H1 (cell line): ENCODE data around the gene TMEM117. TPM values are rescaled to one million over a fixed set of nuclear protein-coding genes. Genes with fewer than 3 reads are reported as not detected.

Experiments
- CTCF ChIA-PET: fragments of 300-600 bp; sonication (Branson Sonifier 250); formaldehyde crosslinking; loops from one replicate; lab custom pipeline; 2021; ENCODE audit not compliant: partially characterized antibody; lab: Charles Lee
- POLR2A ChIA-PET: fragments of 300-600 bp; sonication (Branson Sonifier 250); formaldehyde crosslinking; loops from one replicate; lab custom pipeline; 2021; ENCODE audit warnings: inconsistent platforms; ENCODE audit not compliant: partially characterized antibody; lab: Charles Lee
- DNase-seq, 2 experiments: peaks; one replicate each; pipeline versions ENCODE4 v3.0.0 to v3.0.0-alpha.2; 2010 to 2022; ENCODE audit warnings: low spot score in 2 of 2, low read depth in 1 of 2, mixed read lengths in 1 of 2
- FAIRE-seq: peaks from 2 replicates; lab custom pipeline; 2011; peaks lifted over from hg19 to GRCh38; lab: Jason Lieb, UNC
- H2AFZ ChIP-seq: 2 replicates; pipeline ENCODE4 v1.8.1; 2012; ENCODE audit warnings: low read length, inconsistent platforms
- H2AK5ac ChIP-seq: 2 replicates; pipeline ENCODE4 v1.6.1; 2013; ENCODE audit warnings: low read depth, low read length
- H2BK120ac ChIP-seq: replicated peaks from 2 replicates; pipeline ENCODE3; 2013; ENCODE audit warnings: low read depth, low read length, inconsistent platforms
- H2BK12ac ChIP-seq: 2 replicates; pipeline ENCODE4 v1.6.1; 2013; ENCODE audit warnings: low read depth, low read length
- H2BK15ac ChIP-seq: 2 replicates; pipeline ENCODE4 v1.6.1; 2013; ENCODE audit warnings: low read length
- H2BK20ac ChIP-seq: 2 replicates; pipeline ENCODE4 v1.6.1; 2013; ENCODE audit warnings: low read length
- H2BK5ac ChIP-seq: 2 replicates; pipeline ENCODE4 v1.6.1; 2013; ENCODE audit warnings: low read depth, low read length
- H3K14ac ChIP-seq: 2 replicates; pipeline ENCODE4 v1.6.1; 2013; ENCODE audit warnings: inconsistent platforms; ENCODE audit not compliant: insufficient read length
- H3K18ac ChIP-seq: 2 replicates; pipeline ENCODE4 v1.6.1; 2013; ENCODE audit warnings: low read length; ENCODE audit errors: extremely low read depth
- H3K23ac ChIP-seq: 2 replicates; pipeline ENCODE4 v1.6.1; 2013; ENCODE audit warnings: inconsistent platforms; ENCODE audit not compliant: insufficient read length
- H3K23me2 ChIP-seq: 2 replicates; pipeline ENCODE4 v1.6.1; 2013; ENCODE audit warnings: low read depth, low read length
- H3K27ac ChIP-seq: 2 replicates; pipeline ENCODE4 v1.6.1; 2011; ENCODE audit warnings: low read depth, low read length, inconsistent platforms
- H3K27me3 ChIP-seq, 4 experiments: replicated peaks in 1 of 4; 1 replicate in 1 of 4; 2 replicates in 3 of 4; pipeline versions ENCODE4 v1.6.1 to v1.8.1; 2011 to 2013; ENCODE audit warnings: low read length in 3 of 4, mild to moderate bottlenecking in 3 of 4, inconsistent platforms in 2 of 4, mixed read lengths in 2 of 4, moderate library complexity in 1 of 4; ENCODE audit not compliant: control insufficient read depth in 3 of 4, insufficient read depth in 3 of 4; ENCODE audit errors: extremely low read depth in 1 of 4
- H3K36me3 ChIP-seq, 4 experiments: 2 replicates each; pipeline versions ENCODE4 v1.6.1 to v1.8.1; 2011 to 2013; ENCODE audit warnings: mild to moderate bottlenecking in 4 of 4, low read length in 3 of 4, moderate library complexity in 2 of 4, control low read depth in 1 of 4, inconsistent platforms in 1 of 4; ENCODE audit not compliant: insufficient read depth in 4 of 4, control insufficient read depth in 2 of 4
- H3K4ac ChIP-seq: replicated peaks from 2 replicates; pipeline ENCODE3; 2013; ENCODE audit warnings: low read length, low read depth, mixed read lengths, inconsistent platforms; ENCODE audit not compliant: insufficient read length
- H3K4me1 ChIP-seq, 4 experiments: replicated peaks in 1 of 4; 1 replicate in 1 of 4; 2 replicates in 3 of 4; pipeline versions ENCODE4 v1.6.1 to v1.8.1; 2011 to 2013; ENCODE audit warnings: low read length in 3 of 4, inconsistent platforms in 2 of 4, mixed read lengths in 1 of 4; ENCODE audit not compliant: insufficient read depth in 4 of 4, control insufficient read depth in 3 of 4
- H3K4me2 ChIP-seq, 2 experiments: 2 replicates each; pipeline versions ENCODE4 v1.6.1 to v1.8.1; 2011 to 2013; ENCODE audit warnings: low read depth in 2 of 2, low read length in 2 of 2, control low read depth in 1 of 2, inconsistent platforms in 1 of 2, mild to moderate bottlenecking in 1 of 2; ENCODE audit not compliant: insufficient read depth in 1 of 2
- H3K4me3 ChIP-seq, 4 experiments: fragments of 200-600, 300-600 bp in 1 of 4; sonication (generic), shearing (Covaris generic), sonication (Bioruptor Twin) in 1 of 4; 2 replicates each; pipeline versions ENCODE4 v1.5.1 to v1.8.1; 2011 to 2016; ENCODE audit warnings: low read length in 4 of 4, low read depth in 3 of 4, control low read depth in 2 of 4, inconsistent platforms in 2 of 4, mild to moderate bottlenecking in 2 of 4, mixed read lengths in 1 of 4, moderate library complexity in 1 of 4; ENCODE audit not compliant: insufficient read depth in 2 of 4; ENCODE audit errors: extremely low read depth in 1 of 4
- H3K56ac ChIP-seq: replicated peaks from 2 replicates; pipeline ENCODE3; 2013; ENCODE audit warnings: low read depth, mild to moderate bottlenecking, mixed read lengths, low read length, inconsistent platforms; ENCODE audit not compliant: insufficient read length
- H3K79me1 ChIP-seq: 2 replicates; pipeline ENCODE4 v1.6.1; 2013; ENCODE audit warnings: low read depth, low read length, control low read depth
- H3K79me2 ChIP-seq, 2 experiments: 2 replicates each; pipeline versions ENCODE4 v1.6.1 to v1.8.1; 2012 to 2013; ENCODE audit warnings: low read length in 2 of 2, mild to moderate bottlenecking in 2 of 2, inconsistent platforms in 1 of 2; ENCODE audit not compliant: insufficient read depth in 2 of 2, control insufficient read depth in 1 of 2
- H3K9ac ChIP-seq, 4 experiments: replicated peaks in 1 of 4; 1 replicate in 1 of 4; 2 replicates in 3 of 4; pipeline versions ENCODE4 v1.6.1 to v1.8.1; 2011 to 2013; ENCODE audit warnings: low read depth in 3 of 4, low read length in 3 of 4, control low read depth in 2 of 4, mild to moderate bottlenecking in 2 of 4, moderate library complexity in 2 of 4, inconsistent platforms in 1 of 4; ENCODE audit errors: extremely low read depth in 1 of 4
- H3K9me3 ChIP-seq, 2 experiments: 2 replicates each; pipeline versions ENCODE4 v1.6.1 to v1.8.1; 2012 to 2013; ENCODE audit warnings: mild to moderate bottlenecking in 2 of 2, moderate library complexity in 2 of 2, control low read depth in 1 of 2, inconsistent platforms in 1 of 2, low read depth in 1 of 2, low read length in 1 of 2, mixed read lengths in 1 of 2; ENCODE audit not compliant: insufficient read depth in 2 of 2
- H4K20me1 ChIP-seq, 2 experiments: replicated peaks in 1 of 2; 2 replicates each; pipeline versions ENCODE3 to v1.8.1; 2011 to 2013; ENCODE audit warnings: inconsistent platforms in 2 of 2, low read length in 2 of 2, mild to moderate bottlenecking in 1 of 2; ENCODE audit not compliant: insufficient read depth in 2 of 2, control insufficient read depth in 1 of 2
- H4K5ac ChIP-seq: 2 replicates; pipeline ENCODE4 v1.6.1; 2013; ENCODE audit warnings: low read length, low read depth, mixed read lengths, inconsistent platforms; ENCODE audit not compliant: insufficient read length
- H4K8ac ChIP-seq: 2 replicates; pipeline ENCODE4 v1.8.0; 2013; ENCODE audit warnings: mild to moderate bottlenecking, moderate library complexity, low read length, inconsistent platforms; ENCODE audit not compliant: insufficient read depth; ENCODE audit errors: extremely low read depth
- H4K91ac ChIP-seq: replicated peaks from 2 replicates; pipeline ENCODE3; 2013; ENCODE audit warnings: low read length, mixed read lengths, inconsistent platforms; ENCODE audit not compliant: insufficient read length
- KDM4A ChIP-seq: IDR thresholded peaks from one replicate; pipeline ENCODE4 v1.7.1; 2012; ENCODE audit warnings: low read depth, mild to moderate bottlenecking, moderate library complexity, low read length, inconsistent platforms; ENCODE audit not compliant: severe bottlenecking
- KDM5A ChIP-seq: fragments of 200-600 bp; IDR thresholded peaks from 2 replicates; pipeline ENCODE4 v1.7.1; 2012; ENCODE audit warnings: mild to moderate bottlenecking, low read length, inconsistent platforms, mixed read lengths
- MAX ChIP-seq: IDR thresholded peaks from 2 replicates; pipeline ENCODE4 v1.6.1; 2012; ENCODE audit warnings: inconsistent platforms
- RNF2 ChIP-seq: fragments of 200-900, 300-1000 bp; sonication (generic); IDR thresholded peaks from 2 replicates; pipeline ENCODE4 v1.7.1; 2016; ENCODE audit warnings: borderline replicate concordance, low read depth, mild to moderate bottlenecking, antibody characterized with exemption, low read length; ENCODE audit not compliant: poor library complexity, severe bottlenecking; ENCODE audit errors: missing control alignments
- SIN3A ChIP-seq, 2 experiments: IDR thresholded peaks in 1 of 2; conservative IDR thresholded peaks in 1 of 2; 2 replicates each; pipeline ENCODE4 v1.6.1; 2011 to 2012; ENCODE audit warnings: low read length in 2 of 2, improper control_type of control experiment in 1 of 2, low read depth in 1 of 2, mild to moderate bottlenecking in 1 of 2
- SIRT6 ChIP-seq: IDR thresholded peaks from one replicate; pipeline ENCODE4 v1.7.1; 2012; ENCODE audit warnings: low read length, inconsistent platforms
- SIX5 ChIP-seq: IDR thresholded peaks from 2 replicates; pipeline ENCODE4 v1.6.1; 2011; ENCODE audit warnings: mild to moderate bottlenecking, low read depth, low read length
- SP1 ChIP-seq: IDR thresholded peaks from 2 replicates; pipeline ENCODE4 v1.6.1; 2011; ENCODE audit warnings: low read depth, low read length
- SRF ChIP-seq: IDR thresholded peaks from 2 replicates; pipeline ENCODE4 v1.6.1; 2011; ENCODE audit warnings: mild to moderate bottlenecking, low read depth, low read length, moderate library complexity
- TCF12 ChIP-seq: IDR thresholded peaks from 2 replicates; pipeline ENCODE4 v1.6.1; 2011; ENCODE audit warnings: low read depth, mild to moderate bottlenecking, low read length
- WGBS, 2 experiments: shearing (Covaris generic) in 1 of 2; methylation state at CpG; one replicate each; pipeline versions ENCODE4 v1.1.6 to v1.1.7; 2013 to 2015; ENCODE audit warnings: low lambda C conversion rate in 2 of 2, mixed read lengths in 2 of 2, inconsistent platforms in 1 of 2, low coverage in 1 of 2, missing lambda C conversion rate in 1 of 2; ENCODE audit not compliant: insufficient replicate concordance in 2 of 2, insufficient coverage in 1 of 2, insufficient read length in 1 of 2; ENCODE audit errors: extremely low coverage in 1 of 2, missing lambda C conversion rate in 1 of 2; 5-methylcytosine and 5-hydroxymethylcytosine counted together
- polyA plus RNA-seq, 7 experiments: library from polyadenylated mRNA; depleted of rRNA in 3 of 7; stranded (reverse) in 5 of 7; unstranded in 2 of 7; fragments of >200 nt in 5 of 7; fragments of 200-250 nt in 2 of 7; gene quantifications; 1 replicate in 5 of 7; 2 replicates in 1 of 7; 4 replicates in 1 of 7; pipeline versions ENCODE4 v1.2.1 to v1.2.3, GENCODE V29; 2011 to 2013; ENCODE audit warnings: missing spikeins in 2 of 7, mixed read lengths in 2 of 7
- total RNA-seq: library from RNA; stranded (reverse); fragmentation: NEBNext Ultra II Directional; extraction: Animal tissue kit (Norgen Biotek cat#: 25700); gene quantifications from 2 replicates; pipeline ENCODE4 v1.2.1, GENCODE V29; 2021

TMEM117 gene
- total and polyA plus RNA-seq, 2 of the 8 experiments (the other 6 are each of a cell fraction or from before 2014, with no cell fraction given): 0.80 to 1.4 TPM

DNA sequence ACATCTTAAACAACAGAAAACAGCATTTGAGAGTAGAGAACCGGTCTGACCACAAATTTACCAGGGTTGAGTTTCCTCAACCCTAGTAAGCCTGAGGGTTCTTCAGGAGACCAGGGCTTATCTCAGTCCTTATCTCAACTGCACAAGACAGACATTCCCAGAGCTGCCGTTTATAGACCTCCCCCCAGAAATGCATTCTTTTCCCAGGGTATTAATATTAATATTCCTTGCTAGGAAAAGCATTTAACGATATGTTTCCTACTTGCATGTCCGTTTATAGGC lies 12.3 kb downstream of the TMEM117 start:
- CTCF ChIA-PET: no interaction called here
- H3K9ac ChIP-seq: no peak overlapping the region
- no peaks in the 10 kb centered on the region for H3K4me1 ChIP-seq
- H3K36me3 ChIP-seq: no peaks in the 10 kb centered on the region
- H2BK120ac ChIP-seq: no peak overlapping the region
- no peak overlapping the region for H4K91ac ChIP-seq
- no peak overlapping the region for H3K27ac ChIP-seq
- no peak overlapping the region for H2BK12ac ChIP-seq
- FAIRE-seq (no peak), DNase-seq (no peak)
- H3K9me3 ChIP-seq: no peaks in the 10 kb centered on the region; a peak in 1 of 4 replicates
- TF ChIP-seq SIX5 (no peak), MAX (no peak), RNF2 (no peak), KDM4A (no peak), SIN3A (conservative IDR thresholded peaks at IDR 0.05 in 1 of 2, IDR thresholded peaks at IDR 0.05 in 1 of 2; ENCODE audit: low read depth in 1 of 2, low read length in 2 of 2) (no peak), SRF (no peak), SP1 (no peak), SIRT6 (no peak), TCF12 (no peak), KDM5A (no peak)
- TF ChIP-seq, all 59 proteins: peak for 0
- Histone ChIP-seq H4K20me1 (no peaks in the 10 kb centered on the region), H3K14ac (no peak overlapping the region), H3K4me2 (no peak overlapping the region), H3K4me3 (no peak overlapping the region), H3K4ac (no peak overlapping the region), H3K18ac (no peak overlapping the region), H4K5ac (no peak overlapping the region), H2BK15ac (no peak overlapping the region), H2AK5ac (no peak overlapping the region), H2BK5ac (no peak overlapping the region), H3K79me1 (no peaks in the 10 kb centered on the region), H3K79me2 (no peaks in the 10 kb centered on the region), H2AFZ (no peak overlapping the region), H2BK20ac (no peak overlapping the region), H3K56ac (no peak overlapping the region), H3K23ac (no peak overlapping the region), H4K8ac (no peak overlapping the region), H3K23me2 (no peaks in the 10 kb centered on the region), H3K27me3 (no peaks in the 10 kb centered on the region)
- WGBS, 2 experiments: 95% methylated on average over 4 of the region's 4 CpGs; no CpG with 5 or more reads in 1 of the 2 experiments
- POLR2A ChIA-PET: no interaction called here
